Endothelial cell of umbilical vein (primary cell): ENCODE results near the gene AP1B1.

Source experiments
- EZH2 ChIP-seq: IDR thresholded peaks from 2 replicates; pipeline ENCODE4 v1.6.1; 2012; ENCODE audit warnings: borderline replicate concordance, low read depth, mild to moderate bottlenecking, moderate library complexity, low read length, inconsistent platforms; ENCODE audit not compliant: severe bottlenecking
- FOS ChIP-seq: IDR thresholded peaks from 2 replicates; pipeline ENCODE4 v1.6.1; 2011; ENCODE audit warnings: mild to moderate bottlenecking, low read length, moderate library complexity, borderline replicate concordance; ENCODE audit not compliant: insufficient read depth
- JUN ChIP-seq: IDR thresholded peaks from 2 replicates; pipeline ENCODE4 v1.6.1; 2011; ENCODE audit warnings: borderline replicate concordance, low read depth; ENCODE audit not compliant: insufficient read length, insufficient read depth
- MAX ChIP-seq: IDR thresholded peaks from 2 replicates; pipeline ENCODE4 v1.6.1; 2011; ENCODE audit not compliant: insufficient read depth, insufficient read length
- MYC ChIP-seq: IDR thresholded peaks from one replicate; pipeline ENCODE4 v1.6.1; 2011; ENCODE audit warnings: mild to moderate bottlenecking, low read depth, low read length
- POLR2A ChIP-seq: IDR thresholded peaks from 2 replicates; pipeline ENCODE4 v1.6.1; 2012; ENCODE audit warnings: low read depth, mild to moderate bottlenecking, control low read depth, low read length
- TF ChIP-seq, protein P1 (sequence below), 2 donors: IDR thresholded peaks; 1 replicate in 1 of 2; 2 replicates in 1 of 2; pipeline ENCODE4 v1.5.1; 2011; ENCODE audit warnings: low read length in 2 of 2, mild to moderate bottlenecking in 2 of 2, moderate library complexity in 2 of 2, control low read depth in 1 of 2, inconsistent platforms in 1 of 2, low read depth in 1 of 2; ENCODE audit not compliant: insufficient read depth in 1 of 2; ENCODE audit errors: extremely low read depth in 1 of 2

GRCh38 chr22:29325785-29326315, 62.5 kb downstream of the AP1B1 start:
- TF ChIP-seq MYC (no peak), EZH2 (no peak), POLR2A (no peak), MAX (no peak), JUN (no peak), FOS (no peak)
- TF ChIP-seq, protein P1, sequence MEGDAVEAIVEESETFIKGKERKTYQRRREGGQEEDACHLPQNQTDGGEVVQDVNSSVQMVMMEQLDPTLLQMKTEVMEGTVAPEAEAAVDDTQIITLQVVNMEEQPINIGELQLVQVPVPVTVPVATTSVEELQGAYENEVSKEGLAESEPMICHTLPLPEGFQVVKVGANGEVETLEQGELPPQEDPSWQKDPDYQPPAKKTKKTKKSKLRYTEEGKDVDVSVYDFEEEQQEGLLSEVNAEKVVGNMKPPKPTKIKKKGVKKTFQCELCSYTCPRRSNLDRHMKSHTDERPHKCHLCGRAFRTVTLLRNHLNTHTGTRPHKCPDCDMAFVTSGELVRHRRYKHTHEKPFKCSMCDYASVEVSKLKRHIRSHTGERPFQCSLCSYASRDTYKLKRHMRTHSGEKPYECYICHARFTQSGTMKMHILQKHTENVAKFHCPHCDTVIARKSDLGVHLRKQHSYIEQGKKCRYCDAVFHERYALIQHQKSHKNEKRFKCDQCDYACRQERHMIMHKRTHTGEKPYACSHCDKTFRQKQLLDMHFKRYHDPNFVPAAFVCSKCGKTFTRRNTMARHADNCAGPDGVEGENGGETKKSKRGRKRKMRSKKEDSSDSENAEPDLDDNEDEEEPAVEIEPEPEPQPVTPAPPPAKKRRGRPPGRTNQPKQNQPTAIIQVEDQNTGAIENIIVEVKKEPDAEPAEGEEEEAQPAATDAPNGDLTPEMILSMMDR (IDR thresholded peaks at IDR 0.05; ENCODE audit: extremely low read depth in 1 of 2, insufficient read depth in 1 of 2, low read depth in 1 of 2, low read length in 2 of 2) = no peak
